CD4-positive, alpha-beta T cell treated with Interleukin-1 beta for 1 hour (primary cell): ENCODE measurements around the gene DDX56.
"Not testable (repeated sequence)": the region's sequence is repeated elsewhere in the genome, so short reads cannot be mapped to it uniquely, and the experiment has no call there.

Source experiments
- DNase-seq, 2 donors: peaks; one replicate each; pipeline ENCODE4 v3.0.0-alpha.2; 2020 to 2022

Gene DDX56

GRCh38 chr7:44573464-44574286 lies at the start of gene DDX56:
Gene DDX56 (minus strand): TSS chr7:44573908. CDS start chr7:44573895, 13 bp downstream.
- DNase-seq, result peak; percentile 94

GRCh38 chr7:44622342-44623151 lies 48.8 kb upstream of the DDX56 start:
- DNase-seq, result no peak

GRCh38 chr7:44621750-44622103 lies 48.0 kb upstream of the DDX56 start:
- DNase-seq, result no peak

- DNase-seq, result peak in 1 of 2 donors; percentile 66
Measured at GRCh38 chr7:44621034-44621749, 47.5 kb upstream of the DDX56 start.

GRCh38 chr7:44618753-44619152 lies 45.0 kb upstream of the DDX56 start:
- DNase-seq, result peak in 1 of 2 donors; percentile 66

GRCh38 chr7:44618045-44618444 lies 44.3 kb upstream of the DDX56 start:
- no peak for DNase-seq

GRCh38 chr7:44617225-44617890 lies 43.6 kb upstream of the DDX56 start:
- no peak for DNase-seq

GRCh38 chr7:44616545-44616944 lies 42.8 kb upstream of the DDX56 start:
- no peak for DNase-seq

- DNase-seq, result no peak
Measured at GRCh38 chr7:44615793-44616192, 42.1 kb upstream of the DDX56 start.

- peak; percentile 63 to 77 for DNase-seq
Measured at GRCh38 chr7:44615149-44615611, 41.5 kb upstream of the DDX56 start.

- DNase-seq, result no peak
Measured at GRCh38 chr7:44609829-44610228, 36.1 kb upstream of the DDX56 start.

GRCh38 chr7:44608916-44609648 lies 35.4 kb upstream of the DDX56 start:
- DNase-seq, result peak; percentile 37 to 53

- no peak for DNase-seq
Measured at GRCh38 chr7:44607141-44608068, 33.7 kb upstream of the DDX56 start.

- peak; percentile 98 for DNase-seq
Measured at GRCh38 chr7:44606341-44607140, 32.8 kb upstream of the DDX56 start, which contains the start of gene OGDH. Gene OGDH (plus strand): TSS chr7:44606627. CDS start chr7:44624344, 17,717 bp downstream.

GRCh38 chr7:44604941-44605340 lies 31.2 kb upstream of the DDX56 start:
- DNase-seq, result no peak

GRCh38 chr7:44603193-44603592 lies 29.5 kb upstream of the DDX56 start:
- no peak for DNase-seq

GRCh38 chr7:44602576-44602910 lies 28.8 kb upstream of the DDX56 start:
- DNase-seq, result no peak

GRCh38 chr7:44599222-44599621 lies 25.5 kb upstream of the DDX56 start:
- DNase-seq, result no peak

GRCh38 chr7:44597181-44597580 lies 23.5 kb upstream of the DDX56 start:
- DNase-seq, result not testable (repeated sequence)
